Lung (tissue), 12 donors: Measurements from ENCODE around the gene LSM4. TPM values are rescaled to one million over a fixed set of nuclear protein-coding genes. Genes with fewer than 3 reads are reported as not detected.
"Not testable (repeated sequence)": the region's sequence is repeated elsewhere in the genome, so short reads cannot be mapped to it uniquely, and the experiment has no call there.

ENCODE experiments used
- ATAC-seq: fragments of 200-7000 bp; cut with Tn5 transposase; one replicate; pipeline ENCODE4 v1.9.1; 2020; ENCODE audit warnings: moderate number of reproducible peaks; ENCODE audit not compliant: insufficient read depth, low FRiP score
- DNase-seq, 3 donors: peaks; one replicate each; pipeline ENCODE4 v3.0.0-alpha.2; 2013 to 2017
- H3K27ac ChIP-seq, 2 donors: one replicate each; pipeline ENCODE4 v1.5.1; 2013; ENCODE audit warnings: mild to moderate bottlenecking in 2 of 2, moderate library complexity in 2 of 2, control low read depth in 1 of 2, inconsistent platforms in 1 of 2, low read depth in 1 of 2, low read length in 1 of 2
- H3K27me3 ChIP-seq, 3 donors: one replicate each; pipeline ENCODE4 v1.5.1; 2013; ENCODE audit warnings: low read length in 2 of 3; ENCODE audit not compliant: control insufficient read depth in 3 of 3, insufficient read depth in 3 of 3
- H3K36me3 ChIP-seq, 4 donors: one replicate each; pipeline ENCODE4 v1.5.1; 2013; ENCODE audit warnings: low read length in 4 of 4, mild to moderate bottlenecking in 1 of 4, moderate library complexity in 1 of 4; ENCODE audit not compliant: control insufficient read depth in 4 of 4, insufficient read depth in 4 of 4
- H3K4me1 ChIP-seq, 5 donors: one replicate each; pipeline ENCODE4 v1.5.1; 2013; ENCODE audit warnings: low read length in 5 of 5, mild to moderate bottlenecking in 2 of 5, moderate library complexity in 1 of 5; ENCODE audit not compliant: control insufficient read depth in 5 of 5, insufficient read depth in 5 of 5
- H3K4me3 ChIP-seq: one replicate; pipeline ENCODE4 v1.5.1; 2013; ENCODE audit warnings: mild to moderate bottlenecking, control low read depth, moderate library complexity
- H3K9ac ChIP-seq, 2 donors: one replicate each; pipeline ENCODE4 v1.5.1; 2013; ENCODE audit warnings: low read length in 2 of 2, control low read depth in 1 of 2; ENCODE audit not compliant: insufficient read depth in 1 of 2
- H3K9me3 ChIP-seq, 4 donors: one replicate each; pipeline ENCODE4 v1.5.1; 2013; ENCODE audit warnings: low read length in 3 of 4, mild to moderate bottlenecking in 1 of 4, moderate library complexity in 1 of 4; ENCODE audit not compliant: control insufficient read depth in 4 of 4, insufficient read depth in 3 of 4
- CTCF ChIP-seq: IDR thresholded peaks from 2 replicates; pipeline ENCODE4 v1.5.1; 2012; ENCODE audit warnings: mild to moderate bottlenecking; ENCODE audit errors: control extremely low read depth, extremely low read depth
- WGBS, 2 donors: extraction: QIAGEN DNeasy Blood & Tissue Kit; methylation state at CpG; one replicate each; pipeline ENCODE4 v1.1.7; 2013; 5-methylcytosine and 5-hydroxymethylcytosine counted together
- polyA plus RNA-seq, 2 donors: library from polyadenylated mRNA; stranded (reverse); fragments of 200-250 nt; gene quantifications; one replicate each; pipeline ENCODE4 v1.2.1, GENCODE V29; 2013
- total RNA-seq, 2 donors: library from RNA; depleted of rRNA in 1 of 2; stranded (reverse); fragments of >200 nt in 1 of 2; gene quantifications; one replicate each; pipeline ENCODE4 v1.2.1, GENCODE V29; 2014 to 2021
- donor health status: control.
- donor health status: control.
- donor health status: Bipolar disorder and iron deficiency.
- donor health status: healthy.
- donor health status: DM: yes; HTN: yes; CAD: no.

The LSM4 gene
- total and polyA plus RNA-seq, 4 donors = 67.7 to 217 (median 114) TPM

DNA sequence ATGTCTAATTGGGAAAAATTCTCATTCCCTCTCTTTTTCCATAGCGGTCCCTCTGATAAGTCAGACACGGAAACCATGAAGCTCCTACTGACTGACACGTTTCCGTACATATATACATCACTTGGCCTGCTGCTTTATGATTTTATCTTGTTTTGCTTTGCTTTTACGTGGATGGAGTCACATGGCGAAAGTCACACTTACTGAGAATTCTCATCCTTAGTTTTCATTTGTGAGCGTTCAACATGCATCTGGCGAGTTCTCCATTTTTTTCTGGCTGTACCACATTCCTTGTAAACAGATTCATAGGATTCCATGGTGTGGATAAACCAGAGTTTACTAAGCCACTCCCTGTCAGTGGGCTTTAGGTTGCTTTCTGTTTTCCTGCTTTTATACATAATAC is 38.8 kb upstream of the LSM4 start:
- WGBS, 2 donors = 96 to 97% methylated on average over 8 of the region's 8 CpGs
- Histone ChIP-seq H3K4me1 (peaks cover 0 to 16% (median 8%) of the 10 kb centered on the region in 5 donors), H3K9me3 (peaks cover 0 to 5% (median 0%) of the 10 kb centered on the region in 4 donors), H3K9ac (no peak overlapping the region), H3K4me3 (no peak overlapping the region), H3K27me3 (no peaks in the 10 kb centered on the region), H3K27ac (no peak overlapping the region), H3K36me3 (peaks cover 5 to 22% (median 15%) of the 10 kb centered on the region in 4 donors)
- no peak for TF ChIP-seq CTCF
- no peak for ATAC-seq
- no peak for DNase-seq

- peaks cover 0 to 3% (median 0%) of the 10 kb centered on the region in 5 donors for H3K4me1 ChIP-seq
- no peaks in the 10 kb centered on the region for H3K27me3 ChIP-seq
- H3K9ac ChIP-seq = no peak overlapping the region
- no peak overlapping the region for H3K4me3 ChIP-seq
- ATAC-seq = no peak
- no peak for TF ChIP-seq CTCF
- no peak overlapping the region for H3K27ac ChIP-seq
- H3K9me3 ChIP-seq = peaks cover 0 to 5% (median 0%) of the 10 kb centered on the region in 4 donors
- no peak for DNase-seq
- peaks cover 5 to 27% (median 22%) of the 10 kb centered on the region in 4 donors for H3K36me3 ChIP-seq
- WGBS, 2 donors = 96 to 97% methylated on average over 3 of the region's 3 CpGs
These were observed 34.2 kb upstream of the LSM4 start for GRCh38 chr19:18357041-18357440.

GRCh38 chr19:18354743-18355142 is 31.9 kb upstream of the LSM4 start:
- H3K9me3 ChIP-seq, DNase-seq, H3K9ac ChIP-seq, H3K27me3 ChIP-seq, H3K4me3 ChIP-seq, H3K4me1 ChIP-seq, ATAC-seq, H3K27ac ChIP-seq: not testable (repeated sequence)
- WGBS, 2 donors = 95 to 96% methylated on average over 6 to 7 of the region's 7 CpGs
- H3K36me3 ChIP-seq = peaks cover 5 to 26% (median 22%) of the 10 kb centered on the region in 4 donors

DNA sequence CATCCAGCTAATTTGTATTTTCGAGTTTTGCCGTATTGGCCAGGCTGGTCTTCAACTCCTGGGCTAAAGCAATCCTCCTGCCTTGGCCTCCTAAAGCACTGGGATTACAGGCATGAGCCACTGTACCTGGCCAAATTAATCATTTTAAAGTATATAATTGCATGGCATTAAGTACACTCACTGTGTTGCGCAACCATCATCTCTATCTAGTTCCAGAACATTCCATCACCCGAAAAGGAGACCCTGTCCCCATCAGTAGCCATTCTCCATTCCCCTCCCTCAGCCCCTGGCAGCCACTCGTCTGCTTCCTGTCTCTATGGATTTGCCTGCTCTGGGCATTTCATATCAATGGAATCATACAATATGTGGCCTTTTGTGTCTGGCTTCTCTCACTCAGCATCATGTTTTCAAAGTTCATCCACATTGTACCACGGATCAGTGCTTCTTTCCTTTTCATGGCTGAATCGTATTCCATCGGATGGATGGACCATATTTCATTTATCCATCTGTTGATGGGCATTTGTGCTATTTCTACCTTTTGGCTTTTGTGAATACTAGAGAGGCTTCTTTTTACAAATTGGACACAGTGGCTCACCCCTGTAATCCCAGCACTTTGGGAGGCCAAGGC is 30.6 kb upstream of the LSM4 start:
- peaks cover 0 to 3% (median 0%) of the 10 kb centered on the region in 5 donors for H3K4me1 ChIP-seq
- no peaks in the 10 kb centered on the region for H3K27me3 ChIP-seq
- ATAC-seq (no peak), DNase-seq (no peak)
- H3K27ac ChIP-seq = no peak overlapping the region
- 91 to 92% methylated on average over 8 of the region's 8 CpGs for WGBS, 2 donors
- no peak for TF ChIP-seq CTCF
- no peak overlapping the region for H3K9ac ChIP-seq
- H3K36me3 ChIP-seq = peaks cover 5 to 26% (median 19%) of the 10 kb centered on the region in 4 donors
- no peak overlapping the region for H3K4me3 ChIP-seq
- H3K9me3 ChIP-seq = peaks cover 0 to 5% (median 0%) of the 10 kb centered on the region in 4 donors
